Fibroblast of skin of back (primary cell): ENCODE measurements around the gene PRR5L.

Experiments
- DNase-seq: peaks from one replicate; pipeline ENCODE4 v3.0.0-alpha.2; 2013

PRR5L gene

DNA sequence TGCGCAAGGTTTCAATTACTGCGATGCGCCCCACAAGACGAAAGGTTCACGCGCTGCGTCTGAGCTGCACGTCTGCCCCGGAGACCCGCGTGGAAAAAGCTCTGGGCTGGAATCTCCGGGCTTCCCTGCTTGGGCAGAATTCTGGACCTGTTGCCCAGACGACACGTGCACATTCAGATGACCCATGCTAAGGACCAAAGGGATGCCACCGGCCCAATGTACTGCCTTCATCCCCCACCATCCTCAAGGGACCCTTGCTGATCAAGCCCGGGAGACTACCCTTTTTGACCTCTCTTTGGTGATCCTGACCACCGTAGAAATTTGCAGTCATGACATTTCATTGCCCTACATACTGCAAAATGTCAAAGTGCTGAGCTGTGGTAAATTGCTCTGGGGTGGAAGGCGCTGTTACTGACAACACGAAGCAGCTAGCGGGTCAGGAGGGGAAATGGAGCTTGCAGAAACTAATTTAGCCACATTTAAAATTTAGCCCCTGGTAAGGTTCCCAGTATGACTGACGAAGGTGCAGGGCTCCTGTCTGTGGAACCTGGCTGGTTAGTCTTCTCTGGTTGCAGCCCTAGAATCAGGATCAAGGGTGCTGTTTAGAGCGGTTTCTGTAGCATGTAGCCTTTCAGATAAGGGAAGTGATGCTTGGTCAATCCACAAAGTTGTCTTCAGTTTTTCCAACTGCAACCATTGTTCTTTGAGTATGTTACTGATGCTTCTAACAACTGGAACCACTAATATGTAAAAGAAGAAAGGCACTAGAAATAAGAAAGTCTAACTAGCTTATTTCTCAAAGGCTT is 81.9 kb downstream of the PRR5L start:
- no peak for DNase-seq

- no peak for DNase-seq
These were observed 83.6 kb downstream of the PRR5L start for GRCh38 chr11:36379653-36380052.

GRCh38 chr11:36380296-36381014 is 84.4 kb downstream of the PRR5L start:
- no peak for DNase-seq

GRCh38 chr11:36381015-36381360 is 84.9 kb downstream of the PRR5L start:
- DNase-seq = no peak

DNA sequence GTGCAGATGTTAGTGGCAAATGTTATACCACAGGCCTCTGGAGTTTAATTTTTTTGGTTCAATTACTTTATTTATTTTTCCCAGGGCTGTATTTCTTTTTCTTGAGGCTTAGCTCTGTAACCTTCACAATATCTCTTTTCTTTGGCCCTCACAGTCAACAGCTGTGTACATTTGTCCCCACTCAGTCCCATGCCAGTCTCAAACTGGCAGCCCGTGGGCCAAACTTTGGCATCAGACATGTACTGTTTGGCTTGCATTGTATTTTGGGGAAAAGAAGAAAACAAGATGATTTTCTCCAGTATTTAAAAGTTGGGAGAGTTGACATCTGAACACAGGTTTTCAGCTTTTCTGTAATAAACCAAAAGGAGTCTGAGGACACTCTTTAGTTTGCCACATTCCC is 87.1 kb downstream of the PRR5L start:
- DNase-seq = no peak

- peak; percentile 73 for DNase-seq
These were observed 89.3 kb downstream of the PRR5L start for GRCh38 chr11:36385121-36385970.

DNA sequence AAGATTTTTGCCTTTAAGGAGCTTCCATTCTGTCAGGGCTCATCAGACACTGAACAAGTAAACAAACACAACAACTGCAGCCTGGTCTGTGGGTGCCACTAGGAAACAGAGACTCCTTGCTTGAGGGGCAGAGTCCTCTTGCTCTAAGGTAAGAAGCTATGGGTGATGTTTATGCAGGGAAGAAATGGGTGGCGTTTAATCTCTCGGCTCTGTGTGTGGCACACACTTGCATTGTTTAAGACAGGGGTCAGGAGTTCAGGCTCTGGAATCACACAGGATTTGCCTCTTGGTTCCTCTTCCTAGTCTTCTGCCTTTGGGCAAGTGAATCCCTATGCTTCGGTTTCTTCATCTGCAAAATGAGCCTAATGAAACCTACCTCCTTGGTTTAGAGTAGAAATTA is 90.3 kb downstream of the PRR5L start:
- DNase-seq = no peak

DNA sequence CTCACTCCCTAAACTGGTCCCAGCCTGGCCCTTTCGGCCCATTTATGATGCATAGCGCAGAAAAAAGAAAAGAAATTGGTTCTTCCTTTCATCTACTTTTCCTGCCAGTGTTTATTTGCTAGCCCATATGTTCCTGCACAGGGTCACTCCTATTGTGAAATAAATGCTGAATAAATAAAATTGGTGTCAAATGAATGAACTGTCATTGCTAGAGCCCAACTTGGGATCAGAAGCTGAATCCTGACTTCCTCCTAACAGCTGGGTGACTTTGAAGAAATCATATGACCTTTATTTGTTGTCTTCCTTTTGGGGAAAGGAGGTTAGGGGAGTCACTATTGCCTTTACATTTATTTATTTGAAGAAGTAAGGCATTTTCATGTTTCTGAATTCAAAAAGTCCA is 92.0 kb downstream of the PRR5L start:
- no peak for DNase-seq

DNA sequence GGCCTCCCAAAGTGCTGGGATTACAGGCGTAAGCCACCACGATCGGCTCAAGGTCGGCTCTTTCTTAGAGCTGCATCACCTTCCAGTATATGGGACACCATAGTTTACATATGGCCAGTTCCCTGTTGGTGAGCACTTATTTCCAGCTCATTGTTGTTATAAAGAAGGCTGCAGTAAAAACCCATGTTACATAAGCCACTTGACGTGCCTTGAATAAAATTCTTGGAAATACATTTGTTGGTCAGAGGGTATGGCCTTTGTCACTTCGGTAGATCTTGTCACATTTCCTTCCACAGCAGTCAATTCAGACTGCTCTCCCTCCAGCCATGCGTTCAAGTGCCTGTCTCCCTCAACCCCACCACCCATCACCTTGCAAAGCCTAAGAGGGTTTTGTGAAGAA is 92.9 kb downstream of the PRR5L start:
- no peak for DNase-seq

DNA sequence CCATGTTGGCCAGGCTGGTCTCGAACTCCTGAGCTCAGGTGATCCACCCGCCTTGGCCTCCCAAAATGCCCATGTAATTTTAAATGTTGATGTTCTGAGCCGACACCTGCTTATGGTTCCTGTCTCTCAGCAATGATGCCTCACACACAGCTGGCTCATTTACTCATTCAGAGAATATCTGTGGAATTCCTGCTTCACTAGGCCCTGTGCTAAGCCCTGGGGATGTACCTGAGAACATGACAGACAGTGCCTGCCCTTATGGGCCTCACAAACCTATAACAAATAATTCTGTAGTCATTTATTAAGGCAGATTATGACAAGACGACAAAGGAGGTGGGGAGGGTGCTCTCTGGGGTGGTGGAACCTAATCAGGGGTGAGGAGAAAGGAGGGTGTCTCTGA is 93.7 kb downstream of the PRR5L start:
- no peak for DNase-seq

- DNase-seq = no peak
These were observed 94.9 kb downstream of the PRR5L start for GRCh38 chr11:36390963-36391471.

DNA sequence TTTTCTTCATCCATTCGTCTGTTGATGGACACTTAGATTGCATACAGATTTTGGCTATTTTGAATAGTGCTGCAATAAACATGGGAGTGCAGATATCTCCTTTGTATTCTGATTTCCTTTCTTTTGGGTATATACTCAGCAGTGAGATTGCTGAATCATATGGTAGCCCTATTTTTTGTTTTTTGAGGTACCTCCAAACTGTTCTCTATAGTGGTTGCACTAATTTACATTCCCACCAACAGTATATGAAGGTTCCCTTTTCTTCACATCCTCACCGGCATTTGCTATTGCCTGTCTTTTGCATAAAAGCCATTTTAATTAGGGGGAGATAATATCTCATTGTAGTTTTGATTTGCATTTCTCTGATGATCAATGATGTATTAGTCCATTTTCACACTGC is 96.1 kb downstream of the PRR5L start:
- DNase-seq = no peak

- DNase-seq = no peak
These were observed 98.0 kb downstream of the PRR5L start for GRCh38 chr11:36394056-36394455.

- no peak for DNase-seq
These were observed 98.8 kb downstream of the PRR5L start for GRCh38 chr11:36394926-36395325.

DNA sequence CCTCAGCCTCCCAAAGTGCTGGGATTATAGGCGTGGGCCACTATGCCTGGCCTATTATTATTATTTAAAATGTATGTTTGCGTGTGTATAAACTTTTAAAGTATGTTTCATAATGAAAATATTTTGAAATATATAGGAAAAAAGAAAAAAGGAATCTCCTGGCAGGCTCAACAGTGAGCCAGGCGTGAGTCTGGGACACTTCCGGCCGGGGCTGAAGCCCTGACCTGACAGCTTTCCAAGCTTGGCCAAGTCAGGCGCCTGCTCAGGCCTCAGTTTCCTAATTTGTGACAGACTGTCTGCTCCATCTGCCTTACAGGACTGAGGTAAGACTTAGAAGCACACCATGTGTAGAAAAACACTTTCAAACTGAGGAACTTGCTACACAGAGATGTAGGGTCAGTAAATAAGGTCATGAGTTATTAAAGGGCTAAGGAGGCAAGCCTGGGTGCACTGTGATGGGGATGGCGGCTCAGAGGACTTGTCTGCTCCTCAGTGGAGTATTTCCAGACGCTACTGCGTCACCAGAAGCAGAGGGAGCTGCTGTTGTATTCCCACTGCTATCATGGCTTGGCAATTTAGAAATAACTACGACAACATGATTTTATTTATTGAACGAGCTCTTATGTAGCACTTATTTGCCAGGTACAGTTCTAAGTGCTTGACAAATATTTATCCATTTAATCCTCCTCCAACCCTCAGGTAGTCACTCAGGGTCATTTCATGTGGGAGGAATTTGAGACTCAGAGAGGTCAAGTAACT is 100.1 kb downstream of the PRR5L start:
- no peak for DNase-seq

DNA sequence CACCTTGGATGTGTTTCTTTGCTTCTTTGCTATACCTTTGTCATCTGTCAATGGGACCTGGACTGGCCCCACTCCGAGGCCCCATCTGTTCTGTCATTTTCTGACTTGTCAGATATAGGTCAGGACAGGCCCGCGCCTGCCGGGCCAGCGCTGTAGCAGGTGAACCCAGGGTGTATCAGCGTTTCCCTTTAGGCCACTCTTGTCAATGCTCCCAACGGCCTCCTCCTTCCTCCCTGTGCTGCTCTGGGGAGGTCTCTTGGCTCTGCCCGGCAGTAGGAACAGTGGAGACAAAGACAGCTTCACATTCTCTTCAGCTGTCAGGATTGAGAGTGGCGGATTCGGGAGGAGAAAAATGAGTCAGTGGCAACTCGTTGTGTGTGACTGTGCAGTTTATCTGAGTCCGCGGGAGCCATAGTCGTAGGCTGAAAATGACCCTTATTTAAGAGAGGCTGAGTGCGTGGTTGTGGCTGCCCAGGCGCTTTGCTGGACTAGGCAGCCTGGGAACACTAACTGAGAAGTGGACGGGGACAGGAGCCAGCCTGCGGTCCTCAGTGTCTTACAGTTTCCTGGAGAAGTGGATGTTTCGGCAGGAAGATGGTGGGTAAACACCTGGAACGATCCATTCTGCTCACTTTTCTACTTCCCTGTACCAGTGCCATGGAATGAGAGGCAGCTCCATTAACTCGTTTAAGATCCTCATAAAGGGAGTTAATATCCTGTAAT is 102.3 kb downstream of the PRR5L start:
- no peak for DNase-seq

DNA sequence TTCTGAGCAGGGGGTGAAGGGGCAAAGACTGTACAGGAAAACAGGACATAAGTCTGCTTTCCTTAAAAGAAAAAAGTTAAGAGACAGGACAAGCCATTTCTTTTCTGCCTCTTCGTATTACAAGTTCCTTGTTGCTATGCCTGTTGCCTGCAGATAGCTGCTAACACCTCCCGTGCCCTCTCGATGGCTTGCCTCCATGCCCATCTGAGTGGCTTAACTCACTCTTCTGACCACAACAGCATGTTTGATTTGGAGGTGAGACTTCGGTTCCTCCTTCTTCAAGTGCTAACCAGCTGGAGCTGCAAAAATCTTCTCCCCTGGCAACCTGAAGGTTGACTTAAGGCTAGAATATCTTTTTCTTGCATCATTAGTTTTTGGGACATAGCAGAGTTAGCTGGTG is 103.1 kb downstream of the PRR5L start:
- no peak for DNase-seq

GRCh38 chr11:36399745-36400144 is 103.7 kb downstream of the PRR5L start:
- DNase-seq = no peak

DNA sequence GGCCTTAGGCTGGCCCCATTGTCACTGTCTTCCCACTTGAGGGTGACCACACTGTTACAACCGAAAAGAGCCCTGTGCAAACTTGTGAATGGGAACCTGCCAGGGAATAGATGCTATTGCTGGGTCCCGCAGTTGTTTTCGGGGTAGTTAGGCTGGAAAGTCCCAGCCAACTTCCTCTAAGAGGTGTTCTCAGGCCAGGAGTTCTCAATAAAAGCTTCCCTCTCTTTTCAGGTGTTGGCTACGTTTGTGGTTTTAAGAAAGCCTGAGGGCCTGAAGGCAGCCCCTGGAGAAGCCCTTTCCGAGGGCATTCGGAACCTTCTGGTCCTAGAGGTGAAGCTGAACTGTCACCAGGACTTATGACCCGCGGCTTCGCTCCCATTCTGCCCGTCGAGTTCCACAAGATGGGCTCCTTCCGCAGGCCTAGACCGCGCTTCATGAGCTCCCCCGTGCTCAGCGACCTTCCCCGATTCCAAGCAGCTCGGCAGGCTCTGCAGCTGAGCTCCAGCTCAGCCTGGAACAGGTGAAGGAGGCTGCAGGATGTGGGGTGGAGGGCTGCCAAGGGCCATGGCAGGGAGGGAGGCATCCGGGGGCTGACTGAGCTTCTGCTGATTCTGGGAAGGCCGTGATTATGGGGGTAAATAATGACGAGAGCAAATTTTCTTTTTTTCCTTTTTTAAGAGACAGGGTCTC is 104.8 kb downstream of the PRR5L start:
- DNase-seq = no peak

GRCh38 chr11:36402568-36403170 is 106.6 kb downstream of the PRR5L start:
- no peak for DNase-seq

DNA sequence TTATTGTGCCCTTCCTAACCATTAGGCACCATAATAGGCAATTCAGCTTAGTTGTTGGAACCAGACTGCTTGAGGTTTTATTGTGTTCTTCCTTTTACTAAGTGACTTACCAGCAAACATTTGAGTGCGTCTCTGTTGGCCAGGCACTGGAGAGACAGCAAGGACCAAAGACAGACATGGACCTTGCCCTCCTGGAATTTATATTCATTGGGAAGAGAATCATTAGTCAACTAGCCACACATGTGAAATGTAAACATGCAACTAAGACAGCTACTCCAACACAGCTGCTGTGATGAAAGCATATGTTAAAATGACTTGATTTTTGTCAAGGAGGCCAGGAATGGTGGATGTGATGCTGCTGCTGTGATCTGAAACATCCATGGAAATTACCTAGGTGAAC is 107.6 kb downstream of the PRR5L start:
- no peak for DNase-seq
